Fibroblast of gingiva (primary cell): ENCODE results near the gene PPP2R1B.
A peak's percentile ranks its signal among the peaks of the same experiment; 100 is the strongest.
"Not testable (repeated sequence)": the region's sequence is repeated elsewhere in the genome, so short reads cannot be mapped to it uniquely, and the experiment has no call there.

Experiments
- DNase-seq: peaks from one replicate; pipeline ENCODE4 v3.0.0-alpha.2; 2011; ENCODE audit warnings: low read depth

Gene PPP2R1B

DNA sequence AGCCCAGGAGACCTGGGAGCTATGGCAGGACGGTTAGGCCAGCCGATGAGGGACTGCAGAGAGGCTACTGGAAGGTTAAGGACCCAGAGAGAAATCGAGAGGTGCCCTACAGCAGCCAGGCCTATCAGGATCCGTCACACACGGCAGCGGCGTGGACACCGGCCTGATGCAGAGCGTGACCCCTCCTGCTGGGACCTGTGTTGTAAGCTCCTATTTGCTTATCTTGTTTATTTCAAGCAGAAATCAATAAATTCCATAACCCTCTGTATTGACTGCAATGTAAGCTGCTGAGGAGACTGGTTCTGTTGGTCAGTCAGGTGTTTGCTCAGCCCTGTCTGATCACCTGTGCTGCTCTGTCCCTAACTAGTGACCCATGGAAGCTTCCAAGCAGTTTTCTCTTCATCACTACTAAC, 39.9 kb downstream of the PPP2R1B start:
- no peak for DNase-seq

DNA sequence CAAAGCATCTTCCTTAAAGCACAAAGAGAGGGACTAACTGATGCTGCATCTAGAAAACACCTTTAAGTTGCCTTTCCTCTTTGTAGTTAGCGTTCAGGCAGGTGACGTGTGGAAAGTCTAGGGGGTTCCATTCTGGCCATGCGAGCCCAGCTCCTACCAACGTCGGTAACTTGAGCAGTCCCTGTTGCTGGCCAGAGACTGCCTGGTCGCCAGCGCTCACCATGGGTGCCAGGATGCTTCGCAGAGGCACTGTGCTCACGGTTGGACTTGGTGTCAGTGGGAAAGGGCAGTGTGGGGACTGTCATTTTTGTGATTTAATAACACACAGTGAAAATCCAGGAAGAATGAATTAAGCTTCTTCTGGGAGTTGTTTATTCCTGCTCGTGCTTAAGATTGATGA, 40.6 kb downstream of the PPP2R1B start:
- no peak for DNase-seq

DNA sequence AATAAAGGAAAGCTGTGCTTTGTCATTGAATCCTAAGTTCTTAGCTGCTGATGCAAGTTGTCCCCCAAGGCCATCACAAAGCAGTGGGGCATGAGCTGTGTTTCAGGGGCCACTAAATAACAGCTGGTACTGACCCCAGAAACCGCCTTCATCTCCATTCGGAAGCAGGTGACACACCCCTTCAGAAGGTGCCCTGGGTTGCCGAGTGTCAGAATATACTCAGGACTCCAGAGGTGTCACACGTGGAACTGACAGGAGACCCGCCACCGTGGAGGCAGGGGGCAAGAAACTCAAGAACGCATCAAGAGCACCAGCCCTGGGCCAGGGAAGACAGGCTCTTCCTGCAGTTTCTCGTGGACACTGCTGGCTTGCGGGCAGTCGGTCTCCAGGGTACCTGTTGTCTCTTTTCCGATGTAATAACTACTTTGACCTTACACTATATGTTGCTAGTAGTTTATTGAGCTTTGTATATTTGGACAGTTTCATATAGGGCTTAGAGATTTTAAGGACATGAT, 41.5 kb downstream of the PPP2R1B start:
- no peak for DNase-seq

DNA sequence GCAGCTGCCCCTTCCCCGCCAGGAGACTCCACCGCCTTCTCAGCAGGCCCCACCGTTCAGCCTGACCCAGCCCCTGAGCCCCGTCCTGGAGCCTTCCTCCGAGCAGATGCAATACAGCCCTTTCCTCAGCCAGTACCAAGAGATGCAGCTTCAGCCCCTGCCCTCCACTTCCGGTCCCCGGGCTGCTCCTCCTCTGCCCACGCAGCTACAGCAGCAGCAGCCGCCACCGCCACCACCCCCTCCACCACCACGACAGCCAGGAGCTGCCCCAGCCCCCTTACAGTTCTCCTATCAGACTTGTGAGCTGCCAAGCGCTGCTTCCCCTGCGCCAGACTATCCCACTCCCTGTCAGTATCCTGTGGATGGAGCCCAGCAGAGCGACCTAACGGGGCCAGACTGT, 42.6 kb downstream of the PPP2R1B start:
- no peak for DNase-seq

DNA sequence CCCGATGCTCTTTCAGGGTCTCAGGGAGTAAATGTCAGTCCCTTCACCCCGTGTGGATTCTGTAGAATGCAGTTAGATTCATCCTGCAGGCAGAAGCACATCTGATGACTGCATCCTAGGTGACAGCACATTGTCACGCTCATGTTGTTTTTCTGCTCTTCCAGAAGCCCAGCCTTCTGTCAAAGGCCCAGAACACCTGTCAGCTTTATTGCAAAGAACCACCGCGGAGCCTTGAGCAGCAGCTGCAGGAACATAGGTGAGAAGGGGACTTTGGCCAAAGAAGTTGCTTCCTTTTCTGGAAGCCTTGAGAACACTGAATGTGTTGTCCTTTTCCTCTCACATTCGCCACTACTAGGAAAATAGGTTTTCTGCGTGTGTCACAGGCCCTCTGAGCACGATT, 43.7 kb downstream of the PPP2R1B start:
- DNase-seq, result no peak

DNA sequence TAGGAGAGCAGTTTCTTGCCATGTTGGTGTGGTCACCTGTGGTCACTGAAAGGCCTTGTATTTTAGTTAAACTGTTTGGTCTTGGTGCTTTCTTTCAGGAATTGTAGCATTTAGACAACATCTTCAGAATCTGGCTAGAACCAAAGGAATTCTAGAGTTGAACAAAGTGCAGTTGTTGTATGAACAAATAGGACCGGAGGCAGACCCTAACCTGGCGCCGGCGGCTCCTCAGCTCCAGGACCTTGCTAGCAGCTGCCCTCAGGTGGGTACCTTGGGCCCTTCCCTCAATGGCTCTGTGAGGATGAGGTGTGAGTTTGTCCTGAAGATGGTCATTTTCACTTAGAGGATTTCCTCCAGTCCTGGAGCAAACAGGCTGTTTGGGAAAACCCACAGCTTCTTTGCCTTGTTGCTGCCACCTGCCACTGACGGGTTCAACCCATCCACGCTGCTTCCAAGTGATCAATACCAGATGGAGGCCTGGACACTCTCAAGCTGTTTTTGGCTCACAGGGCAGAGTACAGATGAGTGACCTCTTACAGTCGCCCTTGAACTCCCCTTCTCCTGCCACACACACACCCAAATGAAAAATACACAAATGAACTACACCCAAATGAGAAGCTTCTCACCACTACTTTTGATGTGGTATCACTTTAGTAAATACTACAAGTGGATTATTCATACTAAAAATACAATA, 45.2 kb downstream of the PPP2R1B start:
- DNase-seq, result no peak

DNA sequence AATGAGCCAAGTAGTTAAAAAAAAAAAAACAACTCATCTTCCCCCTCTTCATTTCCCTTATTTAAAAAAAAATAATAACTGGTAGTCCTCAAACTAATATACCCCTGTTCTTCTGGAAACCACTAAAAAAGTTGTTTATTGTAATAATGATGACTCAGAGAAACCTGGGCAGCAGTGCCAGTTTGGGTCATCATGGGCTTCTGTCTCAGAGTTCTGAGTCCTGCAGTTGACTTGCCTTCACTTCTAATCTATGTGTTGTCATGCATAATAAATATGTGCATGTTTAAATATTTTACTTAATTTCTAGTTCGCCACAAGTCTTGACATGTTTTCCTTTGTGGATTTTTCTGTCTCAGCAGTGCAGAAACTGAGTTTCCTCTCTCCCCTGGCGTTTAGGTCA, 46.8 kb downstream of the PPP2R1B start:
- DNase-seq, result peak; percentile 38

DNA sequence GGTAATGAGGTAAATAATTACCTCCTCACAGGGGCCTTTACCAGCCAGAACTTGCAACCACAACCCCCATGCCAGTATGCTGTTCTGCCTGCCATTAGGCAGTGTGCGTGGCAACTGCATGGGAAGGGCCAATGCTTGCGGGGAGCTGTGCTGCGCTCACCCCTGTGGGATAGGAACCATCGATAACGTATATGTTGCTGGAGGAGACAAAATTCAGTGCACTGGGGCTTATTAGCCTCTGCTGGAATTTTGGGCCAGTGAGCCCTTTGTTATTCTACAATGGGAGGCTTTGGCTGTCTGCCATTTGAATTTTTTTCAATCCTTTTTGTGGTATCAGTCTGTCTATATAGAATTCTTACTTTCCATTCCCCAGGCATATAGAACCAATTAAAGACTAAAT, 47.3 kb downstream of the PPP2R1B start:
- no peak for DNase-seq

DNA sequence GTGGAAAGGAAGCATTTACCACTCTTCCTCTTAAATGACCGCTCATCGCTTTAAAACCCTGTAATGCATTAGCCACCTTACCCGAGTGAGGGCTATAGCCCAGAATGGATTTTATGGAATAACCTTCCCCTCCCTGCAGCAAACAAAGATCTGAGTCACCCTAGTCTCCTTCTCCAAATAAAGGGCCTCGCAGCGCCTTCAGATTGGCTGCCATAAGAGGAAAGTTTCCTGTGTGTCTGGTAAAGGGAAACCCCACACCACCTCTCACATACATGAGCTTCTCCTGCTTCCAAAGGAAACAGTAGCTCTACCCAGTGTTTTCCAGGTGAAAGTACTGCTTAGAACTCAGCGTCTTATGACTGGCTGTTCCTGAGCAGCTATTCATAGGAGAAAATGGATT, 47.8 kb downstream of the PPP2R1B start:
- peak; percentile 45 for DNase-seq

DNA sequence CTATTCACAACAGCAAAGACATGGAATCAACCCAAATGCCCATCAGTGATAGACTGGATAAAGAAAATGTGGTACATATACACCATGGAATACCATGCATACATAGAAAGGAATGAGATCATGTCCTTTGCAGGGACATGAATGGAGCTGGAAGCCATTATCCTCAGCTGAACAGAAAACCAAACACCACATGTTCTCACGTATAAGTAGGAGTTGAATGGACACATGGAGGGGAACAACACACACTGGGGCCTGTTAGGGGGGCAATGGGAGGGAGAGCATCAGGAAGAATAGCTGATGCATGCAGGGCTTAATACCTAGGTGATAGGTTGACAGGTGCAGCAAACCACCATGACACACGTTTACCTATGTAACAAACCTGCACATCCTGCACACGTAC, 48.5 kb downstream of the PPP2R1B start:
- not testable (repeated sequence) for DNase-seq

DNA sequence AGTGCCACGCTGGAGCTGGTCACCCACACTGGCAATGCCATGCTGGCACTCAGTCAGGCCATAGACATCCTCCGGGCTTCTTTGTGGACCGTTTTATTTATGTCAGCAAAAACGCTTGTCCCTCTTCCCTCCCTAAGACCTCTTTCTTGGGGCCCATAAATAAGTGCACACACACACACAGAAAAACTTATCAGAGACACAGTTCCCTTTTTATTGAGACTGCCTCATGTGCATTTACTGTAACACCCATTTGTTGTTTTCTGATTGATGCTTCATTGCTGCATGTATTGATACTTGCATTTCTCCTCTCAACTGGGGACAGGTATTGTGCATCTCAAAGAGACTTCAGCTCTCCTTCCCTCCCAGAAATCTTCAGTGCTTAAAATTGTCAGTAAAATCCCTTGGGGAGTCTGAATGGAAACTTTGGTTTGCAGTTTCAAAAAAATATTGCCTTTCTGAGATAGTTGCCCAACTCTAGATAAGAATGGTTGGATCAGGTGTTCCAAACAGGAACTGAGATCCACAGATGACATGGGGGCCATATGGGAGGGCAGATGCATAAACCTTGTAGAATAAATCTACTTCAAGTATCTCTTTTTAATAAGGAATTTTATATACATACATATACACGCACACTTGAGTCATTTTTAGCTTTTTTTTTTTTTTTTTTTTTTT, 50.9 kb downstream of the PPP2R1B start:
- DNase-seq, result no peak

DNA sequence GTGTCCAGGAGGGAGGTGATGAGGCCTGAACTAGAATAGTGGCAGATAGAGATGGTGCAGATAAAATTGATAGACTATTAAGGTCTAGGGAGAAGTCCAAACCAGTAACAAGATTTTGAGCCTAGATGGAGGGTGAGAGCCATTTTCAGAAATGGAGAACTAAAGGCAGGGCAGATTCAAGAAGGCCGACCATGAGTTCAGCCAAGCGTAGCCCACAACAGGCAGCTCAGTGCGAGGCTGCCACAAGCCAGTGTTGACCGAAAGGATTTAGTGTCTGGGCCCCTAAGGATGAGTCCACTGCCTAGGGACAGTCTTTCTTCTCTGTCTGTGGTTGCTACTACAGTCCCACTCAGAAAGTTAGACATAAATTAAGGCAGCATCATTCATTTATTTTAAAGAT, 51.7 kb downstream of the PPP2R1B start:
- no peak for DNase-seq

DNA sequence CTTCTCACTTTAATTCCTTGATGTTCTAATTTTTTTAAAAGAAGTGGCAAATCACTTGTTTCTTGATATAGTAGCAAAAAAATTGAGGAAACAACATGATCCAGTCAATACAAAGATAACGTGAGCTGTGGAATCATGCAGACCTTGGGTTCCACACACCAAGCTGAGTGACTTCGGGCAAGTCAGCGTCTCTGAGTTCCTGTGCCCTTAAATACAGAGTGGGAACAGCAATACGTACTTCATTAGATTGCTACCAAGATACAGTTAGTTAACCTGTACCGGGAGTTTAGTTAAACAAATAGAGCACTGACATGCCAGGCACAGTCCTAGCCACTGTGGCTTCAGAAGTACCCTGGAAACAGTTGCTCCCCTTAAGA, 58.5 kb downstream of the PPP2R1B start:
- DNase-seq, result no peak

DNA sequence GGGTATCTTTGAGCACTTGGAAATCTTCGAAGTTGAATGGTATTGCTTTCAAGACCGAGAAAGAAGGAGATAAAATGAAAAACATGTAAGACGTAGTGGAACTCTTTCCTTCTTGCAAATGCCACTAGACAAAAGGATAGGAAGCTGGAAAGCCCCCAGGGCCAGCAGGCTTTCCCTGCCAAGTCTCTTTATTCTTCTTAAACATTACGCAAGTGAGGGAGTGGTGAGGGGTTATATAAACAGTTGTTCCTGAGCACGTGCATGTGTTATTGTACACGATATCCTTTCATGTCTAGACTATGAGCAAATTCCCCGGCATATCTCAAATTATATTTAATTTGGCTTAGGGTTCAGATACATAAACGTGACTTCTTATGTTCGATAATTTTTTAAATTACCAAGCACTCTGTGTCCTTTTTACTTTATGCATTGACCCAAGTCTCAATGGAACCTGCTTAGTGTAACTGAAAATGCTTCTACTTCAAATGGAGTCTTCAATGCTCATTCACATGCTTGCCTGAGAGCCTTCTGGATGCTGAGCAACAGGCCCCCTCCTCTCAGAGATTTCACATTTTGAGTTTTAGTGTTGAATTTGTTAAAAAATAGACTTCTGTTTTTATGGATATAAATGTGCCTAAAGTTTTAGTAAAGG, 59.0 kb downstream of the PPP2R1B start:
- peak; percentile 93 for DNase-seq

DNA sequence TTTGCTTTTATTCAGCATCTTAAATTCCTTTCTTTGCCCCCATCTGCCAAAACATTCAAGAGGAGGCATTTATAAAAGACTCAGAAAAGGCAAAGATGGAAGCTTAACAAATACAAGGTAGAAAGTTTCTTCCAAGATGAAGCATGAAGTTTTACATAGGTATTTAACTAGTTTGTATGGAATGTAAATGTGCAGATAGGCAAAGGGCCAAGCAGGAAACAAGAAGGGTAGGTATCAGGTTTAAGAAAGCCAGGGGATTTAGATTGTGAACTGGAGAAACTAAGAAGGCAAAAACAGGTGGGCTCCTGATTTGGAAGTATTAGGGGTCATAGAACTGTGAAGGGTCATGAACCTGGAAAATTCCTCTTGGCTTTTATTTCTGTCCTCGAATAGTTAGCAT, 62.6 kb downstream of the PPP2R1B start:
- DNase-seq, result no peak

DNA sequence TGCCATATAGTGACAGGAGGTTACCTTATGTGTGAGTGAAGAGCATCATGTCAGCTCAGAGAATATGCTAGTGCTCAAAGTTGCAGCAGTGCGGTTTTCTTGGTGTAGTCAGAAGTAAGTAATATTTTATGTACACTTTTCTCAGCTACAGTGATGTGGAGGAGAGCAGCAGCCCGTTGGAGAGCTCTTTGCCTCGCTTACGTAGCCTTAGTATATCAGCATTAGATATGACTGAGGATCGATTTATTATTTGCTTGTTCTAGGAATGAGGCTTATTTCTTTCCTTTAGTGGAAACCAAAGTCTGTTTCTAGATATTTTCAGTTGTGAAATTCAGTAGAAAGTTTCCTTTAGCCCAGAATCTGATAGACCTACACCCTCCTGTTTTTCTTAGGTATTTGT, 63.6 kb downstream of the PPP2R1B start:
- DNase-seq, result no peak

DNA sequence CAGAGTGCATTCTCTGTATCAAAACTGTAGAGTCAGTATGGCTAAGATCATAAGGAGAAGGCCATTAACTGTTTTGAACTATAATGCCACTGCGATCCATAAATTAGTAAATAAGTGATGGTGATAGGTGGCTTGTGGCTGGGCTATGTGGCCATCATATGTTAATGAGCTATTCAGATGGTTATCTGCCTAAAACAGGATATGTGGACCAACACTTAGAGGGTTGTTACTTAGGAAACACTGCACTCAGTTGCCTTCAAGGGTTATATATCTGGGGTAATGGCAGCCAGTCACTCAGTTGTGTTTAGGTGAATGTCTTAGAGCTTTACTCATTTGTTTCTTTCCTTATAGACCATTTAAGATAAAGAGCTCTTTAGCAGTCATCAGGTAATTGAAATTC, 66.0 kb downstream of the PPP2R1B start:
- no peak for DNase-seq

DNA sequence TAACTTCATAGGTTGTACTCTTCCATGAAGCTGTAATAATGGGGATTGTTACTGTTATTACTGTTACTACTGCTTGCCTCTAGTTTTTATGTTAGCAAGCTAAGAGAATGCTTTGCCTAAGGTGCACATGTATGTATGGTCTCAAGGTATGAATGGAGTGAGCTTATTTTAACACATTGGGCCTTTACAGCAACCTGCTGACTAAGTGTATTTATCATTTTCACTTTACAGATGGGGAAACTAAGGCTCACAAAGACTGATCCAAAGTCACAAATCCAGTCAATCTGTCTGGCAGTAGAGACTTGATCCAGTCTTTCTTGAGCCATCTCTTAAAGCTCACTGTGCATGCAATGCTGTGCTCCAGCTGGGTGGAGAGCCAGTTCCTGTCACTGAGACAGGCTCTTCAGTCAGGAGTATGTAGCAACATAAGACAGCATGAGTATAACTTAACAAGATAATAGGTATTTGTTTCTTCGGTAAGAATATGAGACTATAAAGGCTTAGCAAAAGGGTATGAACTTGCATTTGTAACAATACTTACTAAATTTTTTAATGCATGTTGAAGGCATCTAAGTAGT, 66.5 kb downstream of the PPP2R1B start:
- no peak for DNase-seq

DNA sequence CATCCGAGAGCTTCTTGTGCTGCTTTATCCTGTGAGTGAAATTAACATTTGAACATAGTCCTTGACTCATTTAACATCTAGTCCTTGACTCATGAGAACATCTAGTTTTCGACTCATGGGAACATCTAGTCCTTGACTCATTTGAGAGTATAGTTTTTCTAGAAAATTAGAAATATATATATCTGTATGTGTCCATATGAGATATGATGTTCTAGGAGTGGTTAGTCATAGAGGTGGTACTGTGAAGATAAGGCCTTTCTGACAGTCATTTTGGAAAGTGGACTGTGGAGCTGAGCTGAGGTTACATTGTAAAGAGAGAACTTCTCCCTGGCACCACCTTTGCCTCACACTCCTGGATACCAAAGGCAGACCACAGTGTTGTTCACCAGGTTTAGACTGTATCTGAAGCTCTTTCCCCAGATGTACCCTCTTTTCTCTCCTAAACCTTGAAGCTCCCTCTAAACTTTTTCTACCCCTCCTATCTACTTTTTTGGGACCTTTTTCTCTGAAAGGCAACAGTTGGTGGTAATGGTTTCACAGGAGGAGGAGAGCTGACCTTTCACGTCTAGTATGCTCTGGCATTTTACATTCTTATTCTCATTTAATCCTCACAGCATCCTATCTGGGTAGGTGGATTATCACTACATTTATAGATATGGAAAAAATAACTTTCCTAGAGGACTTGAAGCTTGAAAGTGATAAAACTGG, 67.2 kb downstream of the PPP2R1B start:
- DNase-seq, result no peak

DNA sequence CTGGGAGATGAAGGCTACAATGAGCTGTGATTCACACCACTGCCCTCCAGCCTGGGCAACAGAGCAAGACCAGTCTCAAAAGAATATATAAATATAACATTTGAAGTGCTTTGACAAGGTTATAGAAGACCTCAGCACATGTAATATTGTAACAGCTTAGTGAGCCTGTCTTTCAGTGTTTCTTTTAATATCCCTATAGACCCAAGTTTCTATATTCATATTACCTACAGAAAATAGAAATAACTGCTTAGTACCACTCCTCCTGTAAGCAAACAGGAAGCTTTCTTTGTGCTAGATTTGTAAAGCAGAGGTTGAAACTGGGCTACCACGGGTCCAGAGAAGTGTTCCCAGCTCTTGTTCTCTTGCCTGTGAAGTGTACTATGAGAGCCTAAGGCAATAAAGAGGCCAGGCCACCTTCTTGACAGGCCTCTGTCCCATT, 68.2 kb downstream of the PPP2R1B start:
- no peak for DNase-seq

DNA sequence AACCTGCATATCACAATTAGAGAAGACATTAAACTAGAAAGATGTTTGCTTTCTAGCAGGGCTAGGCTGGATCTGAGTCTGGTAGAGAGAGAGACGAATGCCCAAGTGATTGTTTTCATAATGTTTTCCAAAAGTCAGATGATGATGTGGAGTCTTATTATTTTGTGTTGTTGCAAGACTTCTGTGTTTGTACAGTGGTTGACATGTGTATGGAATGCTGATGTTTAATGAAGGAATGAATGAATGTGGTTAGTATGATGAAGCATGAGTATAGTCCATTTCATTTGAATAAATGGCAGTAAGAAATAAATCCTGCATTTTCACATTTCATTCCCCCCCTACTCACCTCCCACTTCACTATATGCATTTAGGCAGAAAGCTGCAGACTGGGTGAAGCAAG, 69.6 kb downstream of the PPP2R1B start:
- peak; percentile 73 for DNase-seq

DNA sequence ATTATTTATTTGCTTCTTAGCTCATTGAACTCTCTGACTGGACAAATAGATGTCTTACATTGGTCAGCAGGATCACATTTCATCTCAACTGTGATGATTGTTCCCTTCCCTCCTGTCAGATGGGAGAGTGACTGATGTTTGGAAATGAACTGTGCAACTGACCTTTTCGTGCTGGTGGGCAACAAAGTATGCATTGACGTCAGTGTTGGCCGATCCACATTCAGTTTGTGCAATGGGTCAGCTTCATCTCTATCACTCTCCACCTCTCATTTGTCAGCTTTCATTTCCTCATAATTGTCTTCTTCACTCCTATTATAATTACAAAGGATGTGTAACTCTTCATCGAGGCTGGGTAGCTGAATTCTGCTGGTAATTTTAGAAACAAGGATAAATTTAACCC, 71.3 kb downstream of the PPP2R1B start:
- DNase-seq, result peak; percentile 78
